ENCODE measurements around the gene SAMHD1.

DNA sequence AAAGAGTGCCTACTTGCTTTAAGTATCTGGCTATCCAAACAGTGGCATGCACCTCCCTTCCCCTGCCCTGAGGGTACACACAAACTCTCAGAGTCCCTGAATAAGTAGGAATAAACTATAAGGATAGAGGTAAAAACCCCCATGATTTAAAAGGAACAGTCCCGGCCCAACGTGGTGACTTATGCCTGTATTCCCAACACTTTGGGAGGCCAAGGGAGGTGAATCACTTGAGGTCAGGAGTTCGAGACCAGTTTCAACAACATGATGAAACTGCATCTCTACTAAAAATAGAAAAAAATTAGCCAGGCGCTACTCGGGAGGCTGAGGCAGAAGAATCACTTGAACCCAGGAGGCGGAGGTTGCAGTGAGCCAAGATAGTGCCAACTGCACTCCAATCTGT lies 22.2 kb downstream of the SAMHD1 start:
- TF ChIP-seq, protein P1, sequence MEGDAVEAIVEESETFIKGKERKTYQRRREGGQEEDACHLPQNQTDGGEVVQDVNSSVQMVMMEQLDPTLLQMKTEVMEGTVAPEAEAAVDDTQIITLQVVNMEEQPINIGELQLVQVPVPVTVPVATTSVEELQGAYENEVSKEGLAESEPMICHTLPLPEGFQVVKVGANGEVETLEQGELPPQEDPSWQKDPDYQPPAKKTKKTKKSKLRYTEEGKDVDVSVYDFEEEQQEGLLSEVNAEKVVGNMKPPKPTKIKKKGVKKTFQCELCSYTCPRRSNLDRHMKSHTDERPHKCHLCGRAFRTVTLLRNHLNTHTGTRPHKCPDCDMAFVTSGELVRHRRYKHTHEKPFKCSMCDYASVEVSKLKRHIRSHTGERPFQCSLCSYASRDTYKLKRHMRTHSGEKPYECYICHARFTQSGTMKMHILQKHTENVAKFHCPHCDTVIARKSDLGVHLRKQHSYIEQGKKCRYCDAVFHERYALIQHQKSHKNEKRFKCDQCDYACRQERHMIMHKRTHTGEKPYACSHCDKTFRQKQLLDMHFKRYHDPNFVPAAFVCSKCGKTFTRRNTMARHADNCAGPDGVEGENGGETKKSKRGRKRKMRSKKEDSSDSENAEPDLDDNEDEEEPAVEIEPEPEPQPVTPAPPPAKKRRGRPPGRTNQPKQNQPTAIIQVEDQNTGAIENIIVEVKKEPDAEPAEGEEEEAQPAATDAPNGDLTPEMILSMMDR (IDR thresholded peaks at IDR 0.05; ENCODE audit: low read depth, low read length), result no peak
- no peak for TF ChIP-seq POLR2A (IDR thresholded peaks at IDR 0.05; ENCODE audit: extremely low read depth, insufficient read length)

Measured in NB4 (cell line).